Fibroblast of pulmonary artery (primary cell): Measurements from ENCODE around the gene ICOSLG.
A peak's percentile ranks its signal among the peaks of the same experiment; 100 is the strongest.
"Not testable (repeated sequence)": the region's sequence is repeated elsewhere in the genome, so short reads cannot be mapped to it uniquely, and the experiment has no call there.

Source experiments
- DNase-seq: peaks from one replicate; pipeline ENCODE4 v3.0.0-alpha.2; 2010; ENCODE audit warnings: low read depth
- H3K4me3 ChIP-seq: replicated peaks from 2 replicates; pipeline ENCODE4 v1.5.1; 2011; ENCODE audit warnings: low read depth, mild to moderate bottlenecking, control low read depth, low read length, moderate library complexity
- CTCF ChIP-seq: IDR thresholded peaks from 2 replicates; pipeline ENCODE4 v1.5.1; 2011; ENCODE audit warnings: mild to moderate bottlenecking, control low read depth, low read length, inconsistent platforms; ENCODE audit errors: missing control alignments

The ICOSLG gene

GRCh38 chr21:44218461-44218860, 22.3 kb downstream of the ICOSLG start:
- not testable (repeated sequence) for DNase-seq, H3K4me3 ChIP-seq

GRCh38 chr21:44211978-44212377, 28.8 kb downstream of the ICOSLG start:
- not testable (repeated sequence) for H3K4me3 ChIP-seq, DNase-seq

- DNase-seq, H3K4me3 ChIP-seq: not testable (repeated sequence)
Observed at GRCh38 chr21:44211574-44211973, 29.2 kb downstream of the ICOSLG start.

- not testable (repeated sequence) for H3K4me3 ChIP-seq
- peak; percentile 8 for DNase-seq
Observed at GRCh38 chr21:44207860-44208646, 32.7 kb downstream of the ICOSLG start.

- not testable (repeated sequence) for H3K4me3 ChIP-seq, DNase-seq
Observed at GRCh38 chr21:44206698-44207676, 33.8 kb downstream of the ICOSLG start.

- DNase-seq, H3K4me3 ChIP-seq: not testable (repeated sequence)
Observed at GRCh38 chr21:44206187-44206586, 34.6 kb downstream of the ICOSLG start.

GRCh38 chr21:44202590-44203299, 38.0 kb downstream of the ICOSLG start:
- H3K4me3 ChIP-seq, DNase-seq: not testable (repeated sequence)

GRCh38 chr21:44199997-44200396, 40.7 kb downstream of the ICOSLG start:
- DNase-seq, H3K4me3 ChIP-seq: not testable (repeated sequence)

- no peak for TF ChIP-seq CTCF
- DNase-seq, result no peak
- H3K4me3 ChIP-seq, result no peak overlapping the region
Observed at GRCh38 chr21:44199448-44199847, 41.3 kb downstream of the ICOSLG start.

- DNase-seq, H3K4me3 ChIP-seq: not testable (repeated sequence)
Observed at GRCh38 chr21:44197156-44197516, 43.6 kb downstream of the ICOSLG start.

GRCh38 chr21:44196212-44197155, 44.3 kb downstream of the ICOSLG start:
- H3K4me3 ChIP-seq, DNase-seq: not testable (repeated sequence)

- H3K4me3 ChIP-seq, DNase-seq: not testable (repeated sequence)
Observed at GRCh38 chr21:44194888-44195287, 45.9 kb downstream of the ICOSLG start.

- DNase-seq, result not testable (repeated sequence)
Observed at GRCh38 chr21:44194451-44194850, 46.3 kb downstream of the ICOSLG start.

GRCh38 chr21:44193108-44193507, 47.6 kb downstream of the ICOSLG start:
- not testable (repeated sequence) for H3K4me3 ChIP-seq, DNase-seq

More at GRCh38 chr21:44194451-44194850, 46.3 kb downstream of the ICOSLG start:
- not testable (repeated sequence) for H3K4me3 ChIP-seq

GRCh38 chr21:44190349-44191271, 50.1 kb downstream of the ICOSLG start:
- not testable (repeated sequence) for DNase-seq, H3K4me3 ChIP-seq
